Measurements from ENCODE around the gene RGS3.

GRCh38 chr9:113618836-113619490 is 155.4 kb downstream of the RGS3 start:
- TF ChIP-seq CTCF (IDR thresholded peaks at IDR 0.05; ENCODE audit: extremely low read depth in 1 of 2, insufficient read depth in 1 of 2, low read depth in 1 of 2, low read length in 2 of 2) (no peak), POLR2AphosphoS5 (IDR thresholded peaks at IDR 0.05; ENCODE audit: insufficient read depth, low read depth, low read length) (no peak), POLR2A (IDR thresholded peaks at IDR 0.05; ENCODE audit: low read depth, low read length) (no peak)
